K562 (cell line): Measurements from ENCODE around the gene ZBTB48. TPM values are rescaled to one million over a fixed set of nuclear protein-coding genes. Genes with fewer than 3 reads are reported as not detected.

Source experiments
- CEBPB ChIP-seq: fragments of 450-650 bp; IDR thresholded peaks from 2 replicates; pipeline ENCODE4 v1.6.1; 2016; ENCODE audit warnings: missing genetic modification characterization, missing compliant biosample characterization
- DMBX1 ChIP-seq: fragments of 250-450 bp; sonication (Bioruptor Pico); IDR thresholded peaks from 2 replicates; pipeline ENCODE4 v1.8.0; 2022; ENCODE audit warnings: inconsistent platforms, mild to moderate bottlenecking, moderate library complexity, borderline replicate concordance
- RAD21 ChIP-seq, 2 experiments: fragments of 250-450 bp in 1 of 2; fragments of 450-650 bp in 1 of 2; sonication (Bioruptor Pico) in 1 of 2; formaldehyde crosslinking in 1 of 2; IDR thresholded peaks in 1 of 2; conservative IDR thresholded peaks in 1 of 2; 2 replicates each; pipeline versions ENCODE4 v1.4.0 to v1.8.0; 2020 to 2022; ENCODE audit warnings: mild to moderate bottlenecking in 2 of 2, moderate library complexity in 1 of 2
- RAD51 ChIP-seq: fragments of 450-650 bp; IDR thresholded peaks from 2 replicates; pipeline ENCODE4 v1.7.1; 2016; ENCODE audit warnings: low read depth, mild to moderate bottlenecking, borderline replicate concordance
- RBM39 ChIP-seq: fragments of 200-400 bp; formaldehyde crosslinking; optimal IDR thresholded peaks from 2 replicates; pipeline ENCODE3; 2018; ENCODE audit warnings: low read depth, low read length
- TRIM28 ChIP-seq: fragments of 450-650 bp; IDR thresholded peaks from 2 replicates; pipeline ENCODE4 v1.6.1; 2017
- polyA plus RNA-seq, 8 experiments: library from polyadenylated mRNA; depleted of rRNA in 4 of 8; stranded (reverse) in 5 of 8; unstranded in 3 of 8; fragments of >200 nt; fragmentation: Nextera tagmentation in 2 of 8; fragmentation: Illumina TruSeq in 1 of 8; extraction: Ambion mirVana in 2 of 8; extraction: Trizol in 1 of 8; gene quantifications; 2 replicates each; pipeline versions ENCODE4 v1.2.1 to v1.2.3, GENCODE V29; 2011 to 2014; ENCODE audit warnings: inconsistent platforms in 1 of 8, missing spikeins in 1 of 8
- total RNA-seq, 7 experiments: library from RNA; depleted of rRNA in 6 of 7; stranded (reverse); fragments of >200 nt in 6 of 7; fragmentation: Illumina TruSeq in 2 of 7; extraction: Trizol in 2 of 7; gene quantifications; 2 replicates each; pipeline versions ENCODE4 v1.2.1 to v1.2.3, GENCODE V29; 2011 to 2021; ENCODE audit warnings: low replicate concordance in 1 of 7
- TF ChIP-seq, protein P1 (sequence below), 2 experiments: fragments of 450-650 bp in 1 of 2; sonication (generic) in 1 of 2; formaldehyde crosslinking in 1 of 2; IDR thresholded peaks; 2 replicates each; pipeline versions ENCODE4 v1.7.1 to v1.9.0; 2016 to 2022; ENCODE audit warnings: inconsistent platforms in 1 of 2, mild to moderate bottlenecking in 1 of 2, missing genetic modification reagents in 1 of 2
- TF ChIP-seq, protein P2 (sequence below): fragments of 250-450 bp; sonication (Bioruptor Pico); IDR thresholded peaks from 2 replicates; pipeline ENCODE4 v1.4.0; 2020
- TF ChIP-seq, protein P3 (sequence below), 2 experiments: IDR thresholded peaks in 1 of 2; conservative IDR thresholded peaks in 1 of 2; 2 replicates each; pipeline ENCODE4 v1.6.1; 2016; ENCODE audit warnings: low read depth in 2 of 2, mild to moderate bottlenecking in 1 of 2, missing compliant biosample characterization in 1 of 2, missing genetic modification characterization in 1 of 2, moderate library complexity in 1 of 2

The ZBTB48 gene
- total and polyA plus RNA-seq, 9 of the 15 experiments (the other 6 are each of a cell fraction or from before 2014, with no cell fraction given) = 1.9 to 66.9 (median 29.5) TPM

DNA sequence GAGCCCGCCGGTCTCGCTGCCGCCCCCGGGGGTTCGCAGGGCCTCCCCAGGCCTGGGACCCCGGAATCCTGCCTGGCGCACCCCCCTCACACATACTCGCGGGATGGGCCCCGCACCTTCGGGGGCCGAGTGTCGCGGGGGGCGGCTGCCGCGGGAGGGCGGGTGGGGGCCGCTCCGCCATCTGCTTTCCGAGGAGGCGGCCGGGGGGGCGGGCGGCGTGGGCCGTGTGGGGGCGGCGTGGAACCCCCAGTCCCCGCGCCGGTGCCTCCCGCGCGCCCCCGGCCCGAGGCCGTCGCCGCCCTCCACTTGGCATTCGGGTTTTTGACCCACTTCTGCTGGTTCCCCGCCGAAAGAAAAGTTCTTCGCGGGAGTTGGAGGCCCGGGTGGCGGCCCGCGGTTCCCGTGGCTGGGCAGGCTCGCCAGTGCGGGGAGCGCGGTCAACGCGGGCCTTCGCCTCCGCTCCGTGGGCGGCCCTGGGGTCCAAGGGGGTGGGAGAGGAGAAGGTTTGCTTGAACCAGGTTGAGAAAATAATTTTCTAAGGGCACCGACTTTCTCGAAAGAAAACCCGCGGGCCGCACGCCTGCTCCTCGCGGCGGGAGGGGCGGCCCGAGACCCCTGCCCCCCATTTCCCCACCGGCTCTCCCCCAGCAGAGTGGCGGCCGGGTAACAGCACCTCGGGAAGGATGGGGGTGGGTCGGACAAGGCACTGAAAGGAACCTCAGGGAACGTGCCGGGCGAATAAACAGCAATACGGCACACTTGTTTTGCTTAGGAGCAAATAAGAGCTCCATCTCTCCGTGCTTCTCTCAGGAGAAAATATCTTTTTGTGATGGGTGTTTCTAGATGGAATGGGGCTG is 35.4 kb downstream of the ZBTB48 start (continued):
- TF ChIP-seq, protein P1, sequence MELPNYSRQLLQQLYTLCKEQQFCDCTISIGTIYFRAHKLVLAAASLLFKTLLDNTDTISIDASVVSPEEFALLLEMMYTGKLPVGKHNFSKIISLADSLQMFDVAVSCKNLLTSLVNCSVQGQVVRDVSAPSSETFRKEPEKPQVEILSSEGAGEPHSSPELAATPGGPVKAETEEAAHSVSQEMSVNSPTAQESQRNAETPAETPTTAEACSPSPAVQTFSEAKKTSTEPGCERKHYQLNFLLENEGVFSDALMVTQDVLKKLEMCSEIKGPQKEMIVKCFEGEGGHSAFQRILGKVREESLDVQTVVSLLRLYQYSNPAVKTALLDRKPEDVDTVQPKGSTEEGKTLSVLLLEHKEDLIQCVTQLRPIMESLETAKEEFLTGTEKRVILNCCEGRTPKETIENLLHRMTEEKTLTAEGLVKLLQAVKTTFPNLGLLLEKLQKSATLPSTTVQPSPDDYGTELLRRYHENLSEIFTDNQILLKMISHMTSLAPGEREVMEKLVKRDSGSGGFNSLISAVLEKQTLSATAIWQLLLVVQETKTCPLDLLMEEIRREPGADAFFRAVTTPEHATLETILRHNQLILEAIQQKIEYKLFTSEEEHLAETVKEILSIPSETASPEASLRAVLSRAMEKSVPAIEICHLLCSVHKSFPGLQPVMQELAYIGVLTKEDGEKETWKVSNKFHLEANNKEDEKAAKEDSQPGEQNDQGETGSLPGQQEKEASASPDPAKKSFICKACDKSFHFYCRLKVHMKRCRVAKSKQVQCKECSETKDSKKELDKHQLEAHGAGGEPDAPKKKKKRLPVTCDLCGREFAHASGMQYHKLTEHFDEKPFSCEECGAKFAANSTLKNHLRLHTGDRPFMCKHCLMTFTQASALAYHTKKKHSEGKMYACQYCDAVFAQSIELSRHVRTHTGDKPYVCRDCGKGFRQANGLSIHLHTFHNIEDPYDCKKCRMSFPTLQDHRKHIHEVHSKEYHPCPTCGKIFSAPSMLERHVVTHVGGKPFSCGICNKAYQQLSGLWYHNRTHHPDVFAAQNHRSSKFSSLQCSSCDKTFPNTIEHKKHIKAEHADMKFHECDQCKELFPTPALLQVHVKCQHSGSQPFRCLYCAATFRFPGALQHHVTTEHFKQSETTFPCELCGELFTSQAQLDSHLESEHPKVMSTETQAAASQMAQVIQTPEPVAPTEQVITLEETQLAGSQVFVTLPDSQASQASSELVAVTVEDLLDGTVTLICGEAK (IDR thresholded peaks at IDR 0.05) = no peak
- TF ChIP-seq, protein P1 (CRISPR knock-in tag; IDR thresholded peaks at IDR 0.05) = no peak
- no peak for TF ChIP-seq DMBX1
- TF ChIP-seq, protein P2, sequence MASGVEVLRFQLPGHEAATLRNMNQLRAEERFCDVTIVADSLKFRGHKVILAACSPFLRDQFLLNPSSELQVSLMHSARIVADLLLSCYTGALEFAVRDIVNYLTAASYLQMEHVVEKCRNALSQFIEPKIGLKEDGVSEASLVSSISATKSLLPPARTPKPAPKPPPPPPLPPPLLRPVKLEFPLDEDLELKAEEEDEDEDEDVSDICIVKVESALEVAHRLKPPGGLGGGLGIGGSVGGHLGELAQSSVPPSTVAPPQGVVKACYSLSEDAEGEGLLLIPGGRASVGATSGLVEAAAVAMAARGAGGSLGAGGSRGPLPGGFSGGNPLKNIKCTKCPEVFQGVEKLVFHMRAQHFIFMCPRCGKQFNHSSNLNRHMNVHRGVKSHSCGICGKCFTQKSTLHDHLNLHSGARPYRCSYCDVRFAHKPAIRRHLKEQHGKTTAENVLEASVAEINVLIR (CRISPR knock-in tag) = no peak
- no peak for TF ChIP-seq TRIM28
- TF ChIP-seq RBM39 = no peak
- TF ChIP-seq CEBPB (tag) = no peak
- TF ChIP-seq RAD21 (CRISPR knock-in tag; conservative IDR thresholded peaks at IDR 0.05 in 1 of 2, IDR thresholded peaks at IDR 0.05 in 1 of 2) = no peak
- no peak for TF ChIP-seq RAD51
- TF ChIP-seq, protein P3, sequence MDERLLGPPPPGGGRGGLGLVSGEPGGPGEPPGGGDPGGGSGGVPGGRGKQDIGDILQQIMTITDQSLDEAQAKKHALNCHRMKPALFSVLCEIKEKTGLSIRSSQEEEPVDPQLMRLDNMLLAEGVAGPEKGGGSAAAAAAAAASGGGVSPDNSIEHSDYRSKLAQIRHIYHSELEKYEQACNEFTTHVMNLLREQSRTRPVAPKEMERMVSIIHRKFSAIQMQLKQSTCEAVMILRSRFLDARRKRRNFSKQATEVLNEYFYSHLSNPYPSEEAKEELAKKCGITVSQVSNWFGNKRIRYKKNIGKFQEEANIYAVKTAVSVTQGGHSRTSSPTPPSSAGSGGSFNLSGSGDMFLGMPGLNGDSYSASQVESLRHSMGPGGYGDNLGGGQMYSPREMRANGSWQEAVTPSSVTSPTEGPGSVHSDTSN (CRISPR knock-in tag; IDR thresholded peaks at IDR 0.05; ENCODE audit: low read depth) = no peak
- TF ChIP-seq, protein P3 (tag; conservative IDR thresholded peaks at IDR 0.05; ENCODE audit: low read depth) = no peak
